ENCODE results near the gene SP110.

Gene SP110

DNA sequence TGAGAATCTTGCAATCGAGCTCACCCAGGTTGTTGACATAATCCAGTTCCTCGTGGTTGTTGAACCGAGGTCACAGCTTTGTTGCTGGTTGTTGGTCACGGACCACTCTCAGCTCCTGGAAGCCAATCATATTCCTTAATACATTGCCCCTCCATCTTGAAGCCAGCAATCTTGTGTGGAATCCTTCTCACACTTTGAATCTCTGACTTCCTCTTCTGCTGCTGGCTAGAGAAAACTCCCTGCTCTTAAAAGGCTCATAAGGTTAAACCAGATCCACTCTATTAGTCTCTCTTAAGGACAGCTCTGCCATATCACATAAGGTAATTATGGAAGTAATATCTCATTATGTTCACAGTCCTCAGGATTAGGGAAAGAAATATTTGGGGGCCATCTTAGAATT lies 46.9 kb upstream of the SP110 start:
- TF ChIP-seq CEBPB (IDR thresholded peaks at IDR 0.05) (no peak), RAD21 (IDR thresholded peaks at IDR 0.05; ENCODE audit: low read depth) (no peak), CREB1 (IDR thresholded peaks at IDR 0.05; ENCODE audit: low read depth) (no peak), TEAD4 (IDR thresholded peaks at IDR 0.05) (no peak), ZBTB7A (IDR thresholded peaks at IDR 0.05; ENCODE audit: low read depth) (no peak), TAF1 (IDR thresholded peaks at IDR 0.05; ENCODE audit: low read depth) (no peak), EP300 (IDR thresholded peaks at IDR 0.05; ENCODE audit: borderline replicate concordance) (no peak)

GRCh38 chr2:230262246-230262645 lies 42.5 kb upstream of the SP110 start:
- TF ChIP-seq ZBTB7A (IDR thresholded peaks at IDR 0.05; ENCODE audit: low read depth) (no peak), YY1 (IDR thresholded peaks at IDR 0.05; ENCODE audit: low read depth) (no peak), NFIC (IDR thresholded peaks at IDR 0.05) (no peak), EGR1 (IDR thresholded peaks at IDR 0.05) (no peak), FOXM1 (IDR thresholded peaks at IDR 0.05; ENCODE audit: borderline replicate concordance, low read depth) (no peak), CEBPB (IDR thresholded peaks at IDR 0.05) (no peak), TAF1 (IDR thresholded peaks at IDR 0.05; ENCODE audit: low read depth) (no peak), TEAD4 (IDR thresholded peaks at IDR 0.05) (no peak)
- TF ChIP-seq, protein P1, sequence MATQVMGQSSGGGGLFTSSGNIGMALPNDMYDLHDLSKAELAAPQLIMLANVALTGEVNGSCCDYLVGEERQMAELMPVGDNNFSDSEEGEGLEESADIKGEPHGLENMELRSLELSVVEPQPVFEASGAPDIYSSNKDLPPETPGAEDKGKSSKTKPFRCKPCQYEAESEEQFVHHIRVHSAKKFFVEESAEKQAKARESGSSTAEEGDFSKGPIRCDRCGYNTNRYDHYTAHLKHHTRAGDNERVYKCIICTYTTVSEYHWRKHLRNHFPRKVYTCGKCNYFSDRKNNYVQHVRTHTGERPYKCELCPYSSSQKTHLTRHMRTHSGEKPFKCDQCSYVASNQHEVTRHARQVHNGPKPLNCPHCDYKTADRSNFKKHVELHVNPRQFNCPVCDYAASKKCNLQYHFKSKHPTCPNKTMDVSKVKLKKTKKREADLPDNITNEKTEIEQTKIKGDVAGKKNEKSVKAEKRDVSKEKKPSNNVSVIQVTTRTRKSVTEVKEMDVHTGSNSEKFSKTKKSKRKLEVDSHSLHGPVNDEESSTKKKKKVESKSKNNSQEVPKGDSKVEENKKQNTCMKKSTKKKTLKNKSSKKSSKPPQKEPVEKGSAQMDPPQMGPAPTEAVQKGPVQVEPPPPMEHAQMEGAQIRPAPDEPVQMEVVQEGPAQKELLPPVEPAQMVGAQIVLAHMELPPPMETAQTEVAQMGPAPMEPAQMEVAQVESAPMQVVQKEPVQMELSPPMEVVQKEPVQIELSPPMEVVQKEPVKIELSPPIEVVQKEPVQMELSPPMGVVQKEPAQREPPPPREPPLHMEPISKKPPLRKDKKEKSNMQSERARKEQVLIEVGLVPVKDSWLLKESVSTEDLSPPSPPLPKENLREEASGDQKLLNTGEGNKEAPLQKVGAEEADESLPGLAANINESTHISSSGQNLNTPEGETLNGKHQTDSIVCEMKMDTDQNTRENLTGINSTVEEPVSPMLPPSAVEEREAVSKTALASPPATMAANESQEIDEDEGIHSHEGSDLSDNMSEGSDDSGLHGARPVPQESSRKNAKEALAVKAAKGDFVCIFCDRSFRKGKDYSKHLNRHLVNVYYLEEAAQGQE (IDR thresholded peaks at IDR 0.05; ENCODE audit: low read depth) = no peak

- TF ChIP-seq CEBPB (IDR thresholded peaks at IDR 0.05) = no peak
- TF ChIP-seq ZBTB7A (IDR thresholded peaks at IDR 0.05; ENCODE audit: low read depth) = no peak
- TF ChIP-seq EGR1 (IDR thresholded peaks at IDR 0.05) = no peak
- no peak for TF ChIP-seq MAX (IDR thresholded peaks at IDR 0.05)
- no peak for TF ChIP-seq TAF1 (IDR thresholded peaks at IDR 0.05; ENCODE audit: low read depth)
- no peak for TF ChIP-seq TCF12 (IDR thresholded peaks at IDR 0.05; ENCODE audit: low read depth)
- no peak for TF ChIP-seq YY1 (IDR thresholded peaks at IDR 0.05; ENCODE audit: low read depth)
- no peak for TF ChIP-seq EP300 (IDR thresholded peaks at IDR 0.05; ENCODE audit: borderline replicate concordance)
- no peak for TF ChIP-seq NFIC (IDR thresholded peaks at IDR 0.05)
- TF ChIP-seq CREB1 (IDR thresholded peaks at IDR 0.05; ENCODE audit: low read depth) = no peak
- TF ChIP-seq FOXM1 (IDR thresholded peaks at IDR 0.05; ENCODE audit: borderline replicate concordance, low read depth) = no peak
- TF ChIP-seq, protein P1 (IDR thresholded peaks at IDR 0.05; ENCODE audit: low read depth) = no peak
- TF ChIP-seq USF1 (IDR thresholded peaks at IDR 0.05) = no peak
- TF ChIP-seq TEAD4 (IDR thresholded peaks at IDR 0.05) = no peak
- TF ChIP-seq RAD21 (IDR thresholded peaks at IDR 0.05; ENCODE audit: low read depth) = no peak
Measured at GRCh38 chr2:230258483-230258882, 38.7 kb upstream of the SP110 start.

GRCh38 chr2:230256733-230257332 lies 37.0 kb upstream of the SP110 start:
- TF ChIP-seq FOXM1 (IDR thresholded peaks at IDR 0.05; ENCODE audit: borderline replicate concordance, low read depth) (no peak), USF1 (IDR thresholded peaks at IDR 0.05) (no peak), CEBPB (IDR thresholded peaks at IDR 0.05) (no peak), TAF1 (IDR thresholded peaks at IDR 0.05; ENCODE audit: low read depth) (no peak), YY1 (IDR thresholded peaks at IDR 0.05; ENCODE audit: low read depth) (no peak), TEAD4 (IDR thresholded peaks at IDR 0.05) (no peak), EP300 (IDR thresholded peaks at IDR 0.05; ENCODE audit: borderline replicate concordance) (no peak), CREB1 (IDR thresholded peaks at IDR 0.05; ENCODE audit: low read depth) (no peak), EGR1 (IDR thresholded peaks at IDR 0.05) (no peak), NFIC (IDR thresholded peaks at IDR 0.05) (no peak), ZBTB7A (IDR thresholded peaks at IDR 0.05; ENCODE audit: low read depth) (no peak), RAD21 (IDR thresholded peaks at IDR 0.05; ENCODE audit: low read depth) (no peak)
- TF ChIP-seq, protein P1 (IDR thresholded peaks at IDR 0.05; ENCODE audit: low read depth) = no peak

All from Ishikawa (cell line).